H7 (cell line): ENCODE measurements around the gene RHOF. TPM values are rescaled to one million over a fixed set of nuclear protein-coding genes. Genes with fewer than 3 reads are reported as not detected.
"Not testable (repeated sequence)": the region's sequence is repeated elsewhere in the genome, so short reads cannot be mapped to it uniquely, and the experiment has no call there.

ENCODE experiments used
- DNase-seq: peaks from one replicate; pipeline ENCODE4 v3.0.0; 2012
- H3K27me3 ChIP-seq: 2 replicates; pipeline ENCODE4 v1.6.0; 2011; ENCODE audit warnings: mild to moderate bottlenecking, low read length; ENCODE audit not compliant: control insufficient read depth, insufficient read depth
- H3K36me3 ChIP-seq: replicated peaks from 2 replicates; pipeline ENCODE4 v1.5.1; 2011; ENCODE audit warnings: low read length; ENCODE audit not compliant: control insufficient read depth, insufficient read depth
- H3K4me3 ChIP-seq: 2 replicates; pipeline ENCODE4 v1.5.1; 2011; ENCODE audit warnings: low read depth, mild to moderate bottlenecking, control low read depth, low read length, moderate library complexity; ENCODE audit not compliant: insufficient read depth
- total RNA-seq: library from RNA; depleted of rRNA; stranded (reverse); fragments of >200 nt; shearing (Covaris generic); gene quantifications from 2 replicates; pipeline ENCODE4 v1.2.3, GENCODE V29; 2014

The RHOF gene
- total RNA-seq, 1 experiment from 2014 or later: 23.8 TPM

GRCh38 chr12:121796855-121797751, 3.6 kb upstream of the RHOF start:
- Histone ChIP-seq H3K27me3 (peaks cover 2% of the 10 kb centered on the region; the same call in 1 of the 2 replicates), H3K4me3 (peak overlapping the region; percentile 27), H3K36me3 (peaks cover 9% of the 10 kb centered on the region)
- peak; percentile 96 for DNase-seq

DNA sequence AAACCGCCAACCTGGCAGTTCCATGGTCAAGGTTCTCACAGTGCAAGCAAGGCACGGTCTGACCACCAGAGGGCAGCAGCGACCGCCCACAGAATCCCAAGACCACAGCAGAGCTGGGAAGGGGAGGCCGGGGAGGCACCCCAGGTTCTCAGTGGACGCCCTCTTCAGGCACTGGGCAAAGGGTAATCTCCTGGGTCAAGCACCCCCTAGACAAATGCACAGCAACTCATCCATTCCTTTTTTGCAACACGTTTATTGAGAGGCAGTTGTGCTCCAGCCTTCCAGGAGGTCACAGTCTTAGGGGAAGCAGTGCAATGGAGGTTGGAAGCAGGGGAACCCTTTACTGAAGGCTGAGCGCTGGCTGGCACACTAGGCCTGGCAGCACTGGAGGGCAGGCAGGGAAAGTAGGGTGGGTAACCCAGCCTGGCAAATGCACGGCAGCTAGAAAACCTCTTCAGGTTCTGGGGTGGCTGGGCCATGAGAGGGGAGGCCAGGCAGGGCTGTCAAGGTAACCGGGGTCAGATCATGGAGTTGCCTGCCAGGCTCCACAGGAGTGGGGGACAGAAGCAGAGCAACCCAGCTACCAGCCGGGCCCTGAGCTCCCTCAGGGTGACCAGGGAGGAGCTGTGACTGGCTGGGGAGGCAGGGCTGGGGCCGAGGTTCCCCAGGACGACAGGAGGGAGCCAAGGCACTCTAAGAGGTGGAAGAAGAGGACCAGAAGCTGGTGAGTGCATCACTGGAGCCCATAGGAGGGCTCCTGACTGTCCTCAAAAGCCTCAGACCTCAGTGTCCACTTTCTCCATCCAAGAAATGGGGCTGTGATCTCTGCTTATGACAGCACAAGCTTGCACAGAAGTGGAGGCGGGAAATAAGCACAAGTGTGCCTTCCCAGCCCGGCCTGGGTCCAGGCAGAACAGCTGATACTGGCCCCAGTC, 1.8 kb upstream of the RHOF start:
- DNase-seq: peak; percentile 95
- Histone ChIP-seq H3K36me3 (peaks cover 9% of the 10 kb centered on the region), H3K4me3 (no peak overlapping the region), H3K27me3 (peaks cover 2% of the 10 kb centered on the region; the same call in 1 of the 2 replicates)

DNA sequence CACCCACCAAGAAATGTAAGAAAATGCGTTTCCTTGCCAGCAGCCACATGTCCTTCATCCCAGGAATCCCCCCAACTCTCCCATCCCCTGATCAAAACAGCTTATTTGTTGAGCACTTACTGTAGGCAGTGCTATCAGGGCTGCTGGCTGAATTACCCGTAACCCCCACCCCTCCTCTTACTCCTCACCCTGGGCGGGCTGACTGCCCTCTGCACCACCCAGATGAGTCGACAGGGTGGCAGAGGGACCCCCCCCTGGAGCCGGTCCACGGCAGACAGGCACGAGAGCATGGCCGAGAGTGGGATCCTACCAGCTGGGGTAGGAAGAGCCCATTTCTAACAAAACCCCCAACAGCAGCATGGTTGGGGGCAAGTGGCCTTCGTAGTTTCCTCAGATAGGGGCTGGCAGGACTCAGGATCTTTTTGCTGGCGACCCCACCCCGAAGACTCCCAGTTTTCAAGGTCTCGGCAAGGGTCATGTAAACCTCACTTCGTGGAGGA, 1.1 kb upstream of the RHOF start:
- DNase-seq: peak; percentile 79
- Histone ChIP-seq H3K36me3 (peaks cover 9% of the 10 kb centered on the region), H3K4me3 (peak overlapping the region; percentile 17; the same call in 1 of the 2 replicates), H3K27me3 (peaks cover 2% of the 10 kb centered on the region; the same call in 1 of the 2 replicates)

DNA sequence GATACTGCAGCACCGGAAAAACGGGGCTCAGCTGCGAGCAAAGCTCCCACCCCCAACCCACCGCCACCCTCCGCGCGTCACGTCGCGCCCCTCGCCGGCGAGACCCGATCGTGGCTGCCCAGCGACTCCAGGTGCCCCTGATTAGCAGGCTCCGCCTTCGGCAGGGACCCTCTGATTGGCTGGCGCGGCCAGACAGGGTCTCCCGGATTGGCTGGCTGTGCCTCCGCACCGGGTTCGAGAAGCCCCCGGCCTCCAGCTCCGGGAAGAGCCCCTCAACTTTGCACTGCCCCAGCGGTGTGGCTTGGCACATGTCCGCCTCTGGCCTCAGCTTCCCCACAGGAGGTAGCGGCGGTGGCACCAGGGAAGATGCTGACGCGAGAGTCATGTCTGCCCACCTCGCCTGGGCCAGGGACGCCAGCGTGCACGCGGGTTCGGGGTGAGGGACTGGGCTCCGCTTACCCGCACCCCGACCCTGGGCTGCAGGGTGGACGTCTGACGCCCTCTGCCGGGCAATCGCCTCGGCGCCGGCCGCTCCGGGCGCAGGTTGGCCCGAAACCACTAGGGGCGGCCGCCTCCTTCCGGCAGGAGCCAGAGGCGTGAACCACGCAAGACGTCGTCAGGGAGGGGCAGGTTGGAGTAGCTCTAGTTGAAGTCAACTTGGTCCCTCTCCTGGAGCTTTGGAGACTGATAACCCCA, 498 bp upstream of the RHOF start:
- DNase-seq: peak; percentile 98
- Histone ChIP-seq H3K4me3 (peak overlapping the region; percentile 79), H3K27me3 (peaks cover 2% of the 10 kb centered on the region; the same call in 1 of the 2 replicates), H3K36me3 (peaks cover 9% of the 10 kb centered on the region)

DNA sequence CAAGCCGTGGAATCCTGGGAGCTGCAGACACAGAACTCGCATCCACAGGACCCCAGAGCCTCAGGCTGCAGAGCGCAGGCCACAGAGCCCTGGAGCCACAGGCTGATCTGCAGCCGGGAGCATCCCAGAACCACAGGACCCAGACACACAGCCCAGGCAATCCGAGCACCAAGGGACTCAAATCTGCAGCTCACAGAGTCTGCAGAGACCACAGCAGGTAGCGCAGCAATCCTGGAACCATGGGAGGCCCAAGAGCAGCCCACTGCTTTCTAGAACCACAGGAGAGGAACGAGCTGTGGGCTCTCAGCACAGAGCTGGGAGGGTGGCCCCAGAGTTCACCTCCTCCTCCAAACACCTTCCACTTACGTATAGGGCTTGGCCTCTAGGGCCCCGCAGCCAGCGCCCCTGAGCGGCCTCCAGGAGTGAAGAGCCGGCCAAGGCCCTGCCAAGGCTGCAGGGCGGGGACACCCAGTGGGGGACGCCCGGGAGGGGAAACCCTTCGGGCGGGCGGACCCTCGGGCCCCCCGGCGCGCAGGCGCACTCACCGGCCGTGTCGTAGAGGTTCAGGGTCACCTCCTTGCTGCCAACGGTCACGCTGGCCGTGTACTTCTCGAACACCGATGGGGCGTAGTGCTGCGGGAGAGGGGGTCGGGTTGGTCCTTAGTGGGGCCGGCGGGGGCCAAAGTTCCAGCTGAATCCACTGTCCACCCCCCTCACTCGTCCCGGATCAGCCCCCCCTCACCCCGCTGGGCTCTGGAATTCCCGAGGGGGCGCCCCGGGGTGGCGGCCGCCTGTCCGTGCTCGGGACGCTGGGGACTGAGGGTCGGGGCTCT, 665 bp downstream of the RHOF start:
- peak overlapping the region; percentile 79 for H3K4me3 ChIP-seq
- peaks cover 7% of the 10 kb centered on the region for H3K36me3 ChIP-seq
- peaks cover 2% of the 10 kb centered on the region; the same call in 1 of the 2 replicates for H3K27me3 ChIP-seq
- peak; percentile 82 for DNase-seq

DNA sequence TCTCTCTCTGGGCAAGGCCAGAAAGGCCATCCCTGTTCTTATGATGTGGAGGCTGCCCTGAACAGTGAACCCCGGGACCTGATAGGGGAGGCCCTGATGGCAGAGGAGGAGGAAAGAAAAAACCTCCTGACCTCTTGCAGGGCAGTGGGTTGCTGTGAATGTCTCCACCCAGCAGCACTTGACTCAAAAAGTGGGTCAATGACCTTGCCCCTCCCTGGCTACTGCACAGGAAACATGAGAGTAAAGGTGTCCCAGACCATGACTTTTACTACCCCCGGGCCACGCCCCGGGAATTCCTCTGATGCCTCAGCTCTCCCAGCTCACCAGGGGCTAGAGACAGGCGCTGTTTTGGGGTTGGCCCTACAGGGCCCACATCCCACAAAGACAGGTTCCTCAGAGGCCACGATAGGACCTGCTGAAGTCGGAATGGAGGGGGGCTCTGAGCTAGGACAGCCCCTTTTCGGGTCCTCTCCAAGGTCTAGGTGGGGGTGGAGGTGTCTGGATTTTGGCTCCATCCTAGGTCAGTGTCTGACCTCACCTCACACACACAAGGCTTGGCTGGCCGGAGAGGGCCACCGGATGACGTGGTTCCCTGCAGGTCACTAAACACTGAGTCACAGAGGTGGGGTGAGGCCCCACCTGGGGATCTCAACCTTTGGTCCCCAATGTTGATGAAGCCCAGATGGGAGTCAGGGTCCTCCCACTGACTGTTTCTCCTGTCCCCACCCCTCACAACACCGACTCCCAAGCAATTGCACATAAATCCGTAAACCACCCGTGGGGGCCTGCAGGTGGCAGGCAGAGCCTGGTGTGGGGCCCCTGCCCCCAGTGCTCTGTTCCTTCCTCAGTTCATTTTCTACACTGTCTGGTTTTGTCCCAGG, 1.6 kb downstream of the RHOF start:
- Histone ChIP-seq H3K4me3 (no peak overlapping the region), H3K36me3 (peaks cover 7% of the 10 kb centered on the region), H3K27me3 (peaks cover 2% of the 10 kb centered on the region; the same call in 1 of the 2 replicates)
- DNase-seq: no peak

GRCh38 chr12:121790785-121791184, 2.7 kb downstream of the RHOF start:
- not testable (repeated sequence) for H3K36me3 ChIP-seq, DNase-seq, H3K27me3 ChIP-seq, H3K4me3 ChIP-seq

GRCh38 chr12:121789800-121790728, 3.4 kb downstream of the RHOF start:
- peaks cover under 1% of the 10 kb centered on the region; the same call in 1 of the 2 replicates for H3K36me3 ChIP-seq
- H3K4me3 ChIP-seq: no peak overlapping the region
- H3K27me3 ChIP-seq: peaks cover 2% of the 10 kb centered on the region; the same call in 1 of the 2 replicates
- no peak for DNase-seq

- no peaks in the 10 kb centered on the region; the same call in 1 of the 2 replicates for H3K36me3 ChIP-seq
- no peak for DNase-seq
- H3K4me3 ChIP-seq: no peak overlapping the region
- peaks cover 2% of the 10 kb centered on the region; the same call in 1 of the 2 replicates for H3K27me3 ChIP-seq
Measured at GRCh38 chr12:121789233-121789781, 4.2 kb downstream of the RHOF start.

- no peak overlapping the region for H3K4me3 ChIP-seq
- no peak for DNase-seq
Measured at GRCh38 chr12:121788176-121788818, 5.2 kb downstream of the RHOF start.

More at GRCh38 chr12:121788176-121788818, 5.2 kb downstream of the RHOF start:
- peaks cover 2% of the 10 kb centered on the region; the same call in 1 of the 2 replicates for H3K27me3 ChIP-seq
- H3K36me3 ChIP-seq: no peaks in the 10 kb centered on the region; the same call in 1 of the 2 replicates
